ENCODE data around the gene RELN.

- no peak for TF ChIP-seq CTCF (conservative IDR thresholded peaks at IDR 0.05; ENCODE audit: low read length)
- no peak for TF ChIP-seq EZH2phosphoT487 (IDR thresholded peaks at IDR 0.05; ENCODE audit: borderline replicate concordance)
Measured at GRCh38 chr7:103879411-103879810, 110.0 kb downstream of the RELN start.
